ENCODE data around the gene MTCL1.

DNA sequence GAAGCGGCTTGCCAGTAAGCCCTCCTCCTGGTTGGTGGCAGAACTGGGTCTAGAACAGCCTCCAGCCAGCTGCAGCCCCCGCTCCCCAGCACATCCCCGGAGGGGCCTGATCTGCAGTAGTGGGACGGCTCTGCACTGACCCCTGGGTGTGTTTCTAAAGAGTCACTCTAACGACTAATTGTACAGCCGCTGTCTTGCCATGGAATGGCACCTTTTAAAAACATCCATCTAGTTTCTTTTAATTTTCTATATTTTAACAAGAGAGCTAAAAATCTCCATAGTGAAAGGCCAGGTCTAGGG, 82.0 kb downstream of the MTCL1 start:
- TF ChIP-seq, protein P1, sequence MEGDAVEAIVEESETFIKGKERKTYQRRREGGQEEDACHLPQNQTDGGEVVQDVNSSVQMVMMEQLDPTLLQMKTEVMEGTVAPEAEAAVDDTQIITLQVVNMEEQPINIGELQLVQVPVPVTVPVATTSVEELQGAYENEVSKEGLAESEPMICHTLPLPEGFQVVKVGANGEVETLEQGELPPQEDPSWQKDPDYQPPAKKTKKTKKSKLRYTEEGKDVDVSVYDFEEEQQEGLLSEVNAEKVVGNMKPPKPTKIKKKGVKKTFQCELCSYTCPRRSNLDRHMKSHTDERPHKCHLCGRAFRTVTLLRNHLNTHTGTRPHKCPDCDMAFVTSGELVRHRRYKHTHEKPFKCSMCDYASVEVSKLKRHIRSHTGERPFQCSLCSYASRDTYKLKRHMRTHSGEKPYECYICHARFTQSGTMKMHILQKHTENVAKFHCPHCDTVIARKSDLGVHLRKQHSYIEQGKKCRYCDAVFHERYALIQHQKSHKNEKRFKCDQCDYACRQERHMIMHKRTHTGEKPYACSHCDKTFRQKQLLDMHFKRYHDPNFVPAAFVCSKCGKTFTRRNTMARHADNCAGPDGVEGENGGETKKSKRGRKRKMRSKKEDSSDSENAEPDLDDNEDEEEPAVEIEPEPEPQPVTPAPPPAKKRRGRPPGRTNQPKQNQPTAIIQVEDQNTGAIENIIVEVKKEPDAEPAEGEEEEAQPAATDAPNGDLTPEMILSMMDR (IDR thresholded peaks at IDR 0.05 in 8 of 11, conservative IDR thresholded peaks at IDR 0.05 in 3 of 11): no peak
- TF ChIP-seq POLR2AphosphoS5 (IDR thresholded peaks at IDR 0.05): no peak
- no peak for TF ChIP-seq POLR2A (IDR thresholded peaks at IDR 0.05)
